Measurements from ENCODE around the gene POLR1E.
A peak's percentile ranks its signal among the peaks of the same experiment; 100 is the strongest.

The POLR1E gene

DNA sequence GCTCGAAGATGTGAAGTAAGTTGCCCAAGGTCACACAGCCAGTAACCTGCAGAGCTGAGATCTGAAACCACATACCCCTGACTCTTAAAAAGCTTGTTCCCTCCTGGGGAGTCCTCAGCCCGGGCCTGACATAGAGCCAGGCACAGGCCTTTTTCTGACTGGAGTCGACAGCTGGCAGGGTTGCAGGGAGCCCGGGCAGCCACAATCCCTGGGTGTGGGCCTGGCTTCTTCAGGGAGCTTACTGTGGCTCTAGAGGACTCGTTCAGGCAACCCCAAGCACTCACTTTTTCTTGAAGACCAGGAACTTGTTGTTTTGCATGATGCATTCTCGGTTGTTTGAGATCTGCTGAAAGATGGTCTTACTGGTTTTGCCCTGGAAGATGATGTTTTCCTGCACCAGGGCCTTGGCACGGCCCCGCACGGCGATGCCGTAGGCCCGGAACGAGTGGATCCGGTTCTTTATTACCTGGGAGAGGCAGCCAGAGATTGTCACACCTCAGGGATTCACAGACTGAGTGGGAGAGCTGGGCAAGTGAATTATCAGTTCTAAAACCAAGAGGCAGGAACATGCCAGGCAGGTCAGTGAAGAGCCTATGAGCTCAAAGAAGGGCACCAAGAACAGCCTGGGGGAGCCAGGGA, 30.0 kb downstream of the POLR1E start:
- intact Hi-C loops (cut with micrococcal nuclease): no loop called here
- peaks cover 16% of the 10 kb centered on the region for H3K36me3 Mint-ChIP-seq (ENCODE audit: low read depth)

GRCh38 chr9:37517923-37518322, 32.2 kb downstream of the POLR1E start:
- no peak overlapping the region for H3K4me3 Mint-ChIP-seq
- intact Hi-C loops (cut with micrococcal nuclease): no loop called here
- H3K27me3 Mint-ChIP-seq: no peaks in the 10 kb centered on the region
- H3K4me1 Mint-ChIP-seq (ENCODE audit: low read depth): no peaks in the 10 kb centered on the region
- H3K36me3 Mint-ChIP-seq (ENCODE audit: low read depth): peaks cover 36% of the 10 kb centered on the region
- no peak overlapping the region for H3K27ac Mint-ChIP-seq
- H3K9me3 Mint-ChIP-seq: no peaks in the 10 kb centered on the region

More for the DNA sequence above, 30.0 kb downstream of the POLR1E start:
- Mint-ChIP-seq H3K27ac (no peak overlapping the region), H3K4me3 (no peak overlapping the region), H3K4me1 (ENCODE audit: low read depth) (no peaks in the 10 kb centered on the region), H3K27me3 (no peaks in the 10 kb centered on the region), H3K9me3 (no peaks in the 10 kb centered on the region)

DNA sequence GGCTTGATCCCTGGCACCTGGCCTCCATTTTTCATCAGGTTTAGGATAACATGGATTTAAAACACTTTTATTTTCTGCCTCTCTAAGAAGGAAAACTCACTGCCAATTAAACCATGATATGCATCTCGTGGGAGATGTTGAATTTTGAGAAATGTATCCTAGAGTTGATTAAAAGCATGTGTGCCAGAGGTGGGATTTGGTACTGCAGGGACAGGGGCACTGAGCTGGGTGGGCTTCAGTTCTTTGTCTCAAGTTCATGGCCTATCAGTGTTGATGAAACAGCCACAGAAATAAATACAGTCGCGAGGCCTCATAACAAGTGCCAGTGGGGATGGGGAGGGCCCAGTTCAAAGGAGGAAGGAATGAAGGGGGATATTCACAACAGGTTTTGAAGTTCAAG, 34.9 kb downstream of the POLR1E start:
- H3K4me1 Mint-ChIP-seq (ENCODE audit: low read depth): no peaks in the 10 kb centered on the region
- H3K27ac Mint-ChIP-seq: no peak overlapping the region
- H3K36me3 Mint-ChIP-seq (ENCODE audit: low read depth): peaks cover 55% of the 10 kb centered on the region
- H3K9me3 Mint-ChIP-seq: no peaks in the 10 kb centered on the region
- H3K27me3 Mint-ChIP-seq: no peaks in the 10 kb centered on the region
- H3K4me3 Mint-ChIP-seq: no peak overlapping the region
- intact Hi-C loops (cut with micrococcal nuclease): no loop called here

DNA sequence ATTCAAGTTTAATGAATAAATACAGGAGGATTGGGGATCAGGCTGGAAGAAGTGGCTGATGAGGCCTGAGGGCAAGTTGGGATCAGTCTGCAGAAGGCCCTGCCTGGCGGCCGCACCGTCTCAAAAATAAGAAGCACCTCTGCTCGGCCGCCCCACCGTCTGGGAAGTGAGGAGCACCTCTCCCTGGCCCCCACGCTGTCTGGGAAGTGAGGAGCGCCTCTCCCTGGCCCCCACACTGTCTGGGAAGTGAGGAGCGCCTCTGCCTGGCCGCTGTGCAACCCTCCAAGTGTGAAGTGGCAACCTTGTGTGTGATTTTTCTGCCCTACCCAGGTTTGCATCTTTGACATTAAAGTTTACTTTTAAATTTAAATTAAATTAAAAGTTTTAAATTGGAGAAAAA, 35.4 kb downstream of the POLR1E start:
- Mint-ChIP-seq H3K4me1 (ENCODE audit: low read depth) (no peaks in the 10 kb centered on the region), H3K9me3 (no peaks in the 10 kb centered on the region), H3K27ac (no peak overlapping the region), H3K4me3 (no peak overlapping the region), H3K36me3 (ENCODE audit: low read depth) (peaks cover 55% of the 10 kb centered on the region), H3K27me3 (no peaks in the 10 kb centered on the region)
- intact Hi-C loops (cut with micrococcal nuclease): no loop called here

- Mint-ChIP-seq H3K36me3 (ENCODE audit: low read depth) (peaks cover 57% of the 10 kb centered on the region), H3K4me3 (no peak overlapping the region), H3K27ac (no peak overlapping the region), H3K4me1 (ENCODE audit: low read depth) (no peaks in the 10 kb centered on the region), H3K27me3 (no peaks in the 10 kb centered on the region), H3K9me3 (no peaks in the 10 kb centered on the region)
- intact Hi-C loops (cut with micrococcal nuclease): no loop called here
Measured at GRCh38 chr9:37522971-37523370, 37.2 kb downstream of the POLR1E start.

- H3K9me3 Mint-ChIP-seq: no peaks in the 10 kb centered on the region
- H3K4me3 Mint-ChIP-seq: no peak overlapping the region
- peaks cover 62% of the 10 kb centered on the region for H3K36me3 Mint-ChIP-seq (ENCODE audit: low read depth)
- no peaks in the 10 kb centered on the region for H3K4me1 Mint-ChIP-seq (ENCODE audit: low read depth)
- no peaks in the 10 kb centered on the region for H3K27me3 Mint-ChIP-seq
- no peak overlapping the region for H3K27ac Mint-ChIP-seq
- intact Hi-C loops (cut with micrococcal nuclease): no loop called here
Measured at GRCh38 chr9:37523916-37524315, 38.2 kb downstream of the POLR1E start.

DNA sequence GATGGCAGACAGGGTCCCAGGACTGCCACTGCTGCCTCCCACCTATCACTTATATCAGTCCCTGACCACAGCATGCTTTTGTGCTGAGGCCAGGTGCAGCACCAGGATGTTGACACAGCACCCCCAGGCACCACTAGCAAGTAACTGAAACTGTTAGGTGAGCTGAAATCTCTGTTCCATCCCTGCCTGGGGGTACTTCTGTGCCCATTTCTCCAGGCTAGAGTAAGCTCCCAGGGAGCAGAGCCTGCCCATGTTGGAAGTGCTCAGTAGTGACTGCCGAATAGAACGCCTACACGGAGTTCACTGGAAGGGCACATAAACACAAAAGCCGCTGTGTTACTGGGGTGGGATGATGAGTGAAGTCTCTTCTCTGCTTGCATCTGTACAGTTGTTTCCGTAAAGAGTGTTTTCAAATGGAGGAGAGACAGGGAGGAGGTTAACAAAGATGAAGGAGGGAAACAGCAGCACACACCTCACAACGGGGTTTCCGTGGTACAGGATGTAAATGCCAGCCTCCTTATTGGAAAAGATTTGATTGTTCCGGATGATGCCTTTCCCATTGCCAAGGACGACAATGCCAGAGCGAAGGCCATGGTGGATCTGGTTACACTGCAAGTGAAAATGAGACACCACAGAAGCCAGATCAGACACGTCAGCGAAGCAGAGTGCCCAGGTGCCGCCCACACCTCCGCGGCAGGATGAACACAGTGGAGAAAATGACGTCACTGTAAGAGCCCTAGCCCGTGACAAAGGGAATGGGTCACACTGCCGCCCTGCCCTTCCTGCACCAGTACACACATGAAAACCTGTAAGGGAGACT, 43.1 kb downstream of the POLR1E start:
- H3K9me3 Mint-ChIP-seq: no peaks in the 10 kb centered on the region
- H3K27ac Mint-ChIP-seq: no peak overlapping the region
- peaks cover 8% of the 10 kb centered on the region for H3K4me1 Mint-ChIP-seq (ENCODE audit: low read depth)
- intact Hi-C loops (cut with micrococcal nuclease): no loop called here
- peaks cover 27% of the 10 kb centered on the region for H3K36me3 Mint-ChIP-seq (ENCODE audit: low read depth)
- no peak overlapping the region for H3K4me3 Mint-ChIP-seq
- no peaks in the 10 kb centered on the region for H3K27me3 Mint-ChIP-seq

DNA sequence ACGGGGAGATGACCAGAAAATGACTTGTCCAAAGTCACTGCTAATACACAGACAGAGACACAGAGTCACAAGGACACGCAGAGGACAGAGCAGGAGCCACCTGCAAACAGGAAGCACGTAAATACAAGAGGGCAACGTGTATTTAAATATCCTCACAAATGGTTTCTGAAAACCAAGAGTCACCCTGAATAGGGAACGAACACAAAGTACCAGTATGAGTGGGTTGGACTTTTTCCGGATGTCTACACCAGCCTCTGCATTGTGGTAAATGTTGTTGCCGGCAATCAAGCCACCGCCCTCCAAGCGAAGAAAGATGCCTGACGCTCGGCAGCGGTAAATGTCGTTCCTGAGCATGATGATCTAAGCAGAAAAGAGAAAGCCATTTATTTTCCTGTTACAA, 46.0 kb downstream of the POLR1E start:
- Mint-ChIP-seq H3K27me3 (no peaks in the 10 kb centered on the region), H3K27ac (peak overlapping the region; percentile 84), H3K36me3 (ENCODE audit: low read depth) (peaks cover 19% of the 10 kb centered on the region), H3K9me3 (no peaks in the 10 kb centered on the region), H3K4me3 (no peak overlapping the region), H3K4me1 (ENCODE audit: low read depth) (peaks cover 8% of the 10 kb centered on the region)
- intact Hi-C loops (cut with micrococcal nuclease): no loop called here

GRCh38 chr9:37534412-37534811, 48.7 kb downstream of the POLR1E start:
- no peaks in the 10 kb centered on the region for H3K27me3 Mint-ChIP-seq
- peaks cover 22% of the 10 kb centered on the region for H3K36me3 Mint-ChIP-seq (ENCODE audit: low read depth)
- peak overlapping the region; percentile 0 for H3K27ac Mint-ChIP-seq
- peaks cover 8% of the 10 kb centered on the region for H3K4me1 Mint-ChIP-seq (ENCODE audit: low read depth)
- H3K9me3 Mint-ChIP-seq: no peaks in the 10 kb centered on the region
- intact Hi-C loops (cut with micrococcal nuclease): no loop called here
- no peak overlapping the region for H3K4me3 Mint-ChIP-seq

- intact Hi-C loops (cut with micrococcal nuclease): no loop called here
- Mint-ChIP-seq H3K27ac (peak overlapping the region; percentile 0), H3K36me3 (ENCODE audit: low read depth) (peaks cover 22% of the 10 kb centered on the region), H3K4me3 (no peak overlapping the region), H3K27me3 (no peaks in the 10 kb centered on the region), H3K4me1 (ENCODE audit: low read depth) (peaks cover 8% of the 10 kb centered on the region), H3K9me3 (no peaks in the 10 kb centered on the region)
Measured at GRCh38 chr9:37534901-37535300, 49.2 kb downstream of the POLR1E start.

DNA sequence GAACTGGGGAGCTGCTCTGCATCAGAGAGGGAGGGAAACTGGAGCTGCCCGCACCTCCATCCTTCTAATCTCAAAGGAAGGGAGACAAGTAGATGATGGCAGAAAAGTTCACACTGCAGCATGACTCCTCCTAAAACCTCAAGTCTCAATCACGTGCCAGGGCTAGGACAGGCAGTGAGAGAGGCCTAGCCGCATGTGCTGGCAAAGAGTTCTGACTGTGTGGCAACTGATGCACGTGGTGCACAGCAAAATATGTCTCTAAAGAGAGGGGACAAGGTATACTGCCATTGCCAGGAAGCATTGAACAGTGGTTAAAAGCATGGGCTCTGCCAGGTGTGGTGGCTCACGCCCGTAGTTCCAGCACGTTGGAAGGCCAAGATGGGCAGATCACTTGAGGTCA, 52.4 kb downstream of the POLR1E start:
- no peak overlapping the region for H3K4me3 Mint-ChIP-seq
- no peaks in the 10 kb centered on the region for H3K9me3 Mint-ChIP-seq
- peaks cover 31% of the 10 kb centered on the region for H3K36me3 Mint-ChIP-seq (ENCODE audit: low read depth)
- no peaks in the 10 kb centered on the region for H3K4me1 Mint-ChIP-seq (ENCODE audit: low read depth)
- no peaks in the 10 kb centered on the region for H3K27me3 Mint-ChIP-seq
- intact Hi-C loops (cut with micrococcal nuclease): no loop called here
- no peak overlapping the region for H3K27ac Mint-ChIP-seq

DNA sequence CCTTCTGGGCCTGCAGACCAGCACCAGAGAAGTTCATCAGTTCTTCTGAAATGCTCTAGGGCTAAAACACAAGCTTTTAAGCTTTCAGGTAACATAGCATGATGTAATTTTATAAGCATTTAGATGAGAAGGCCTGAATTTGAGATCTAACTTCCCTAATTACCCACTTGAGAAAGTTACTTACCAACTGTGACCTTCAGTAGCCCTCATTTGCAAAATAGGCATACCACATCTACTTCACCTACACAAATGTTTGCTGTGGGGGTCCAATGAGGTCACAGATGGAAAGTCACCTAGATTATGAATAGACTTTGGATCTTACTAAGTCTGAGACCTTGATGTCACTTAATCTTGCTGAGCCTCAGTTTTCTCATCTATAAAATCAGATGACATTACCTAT, 53.9 kb downstream of the POLR1E start:
- no peak overlapping the region for H3K4me3 Mint-ChIP-seq
- H3K27me3 Mint-ChIP-seq: no peaks in the 10 kb centered on the region
- intact Hi-C loops (cut with micrococcal nuclease): no loop called here
- H3K27ac Mint-ChIP-seq: no peak overlapping the region
- H3K9me3 Mint-ChIP-seq: no peaks in the 10 kb centered on the region
- peaks cover 31% of the 10 kb centered on the region for H3K36me3 Mint-ChIP-seq (ENCODE audit: low read depth)
- no peaks in the 10 kb centered on the region for H3K4me1 Mint-ChIP-seq (ENCODE audit: low read depth)

- H3K27me3 Mint-ChIP-seq: no peaks in the 10 kb centered on the region
- no peaks in the 10 kb centered on the region for H3K4me1 Mint-ChIP-seq (ENCODE audit: low read depth)
- H3K36me3 Mint-ChIP-seq (ENCODE audit: low read depth): peaks cover 31% of the 10 kb centered on the region
- intact Hi-C loops (cut with micrococcal nuclease): no loop called here
- H3K27ac Mint-ChIP-seq: no peak overlapping the region
- no peak overlapping the region for H3K4me3 Mint-ChIP-seq
- no peaks in the 10 kb centered on the region for H3K9me3 Mint-ChIP-seq
Measured at GRCh38 chr9:37540634-37541033, 54.9 kb downstream of the POLR1E start.

GRCh38 chr9:37541465-37541864, 55.7 kb downstream of the POLR1E start:
- Mint-ChIP-seq H3K27me3 (no peaks in the 10 kb centered on the region), H3K27ac (no peak overlapping the region), H3K4me3 (no peak overlapping the region), H3K4me1 (ENCODE audit: low read depth) (no peaks in the 10 kb centered on the region), H3K9me3 (no peaks in the 10 kb centered on the region), H3K36me3 (ENCODE audit: low read depth) (peaks cover 29% of the 10 kb centered on the region)
- intact Hi-C loops (cut with micrococcal nuclease): no loop called here

DNA sequence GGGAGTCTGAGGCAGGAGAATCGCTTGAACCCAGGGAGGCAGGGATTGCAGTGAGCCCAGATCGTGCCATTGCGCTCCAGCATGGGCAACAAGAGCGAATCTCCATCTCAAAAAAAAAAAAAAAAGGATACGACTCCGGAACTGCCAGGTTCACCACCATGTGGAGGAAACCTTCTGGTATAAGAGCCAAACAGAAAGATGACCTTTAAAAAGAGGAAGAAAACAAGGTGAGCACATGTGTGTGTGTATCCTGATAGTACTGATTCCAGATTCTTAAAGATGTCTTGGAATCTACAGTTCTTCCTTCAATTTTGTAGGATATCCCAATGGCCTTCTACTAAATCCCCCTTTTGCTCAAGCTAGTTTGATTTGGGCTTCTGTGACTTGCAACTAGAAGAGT, 56.7 kb downstream of the POLR1E start:
- no peak overlapping the region for H3K4me3 Mint-ChIP-seq
- no peaks in the 10 kb centered on the region for H3K9me3 Mint-ChIP-seq
- no peaks in the 10 kb centered on the region for H3K27me3 Mint-ChIP-seq
- peaks cover 19% of the 10 kb centered on the region for H3K36me3 Mint-ChIP-seq (ENCODE audit: low read depth)
- H3K27ac Mint-ChIP-seq: no peak overlapping the region
- H3K4me1 Mint-ChIP-seq (ENCODE audit: low read depth): no peaks in the 10 kb centered on the region
- intact Hi-C loops (cut with micrococcal nuclease): no loop called here
